Activated CD4-positive, CD25-positive, alpha-beta regulatory T cell treated with anti-CD3 and anti-CD28 coated beads, Interleukin-2, amount 50 U/mL, for 24 hours (primary cell): Measurements from ENCODE around the gene TTC23.

ENCODE experiments used
- ATAC-seq, 2 donors: fragments of 150-1000 bp; cut with Tn5 transposase; one replicate each; pipeline ENCODE4 v1.10.0; 2021; ENCODE audit warnings: mild to moderate bottlenecking in 1 of 2, moderate library complexity in 1 of 2

Gene TTC23

DNA sequence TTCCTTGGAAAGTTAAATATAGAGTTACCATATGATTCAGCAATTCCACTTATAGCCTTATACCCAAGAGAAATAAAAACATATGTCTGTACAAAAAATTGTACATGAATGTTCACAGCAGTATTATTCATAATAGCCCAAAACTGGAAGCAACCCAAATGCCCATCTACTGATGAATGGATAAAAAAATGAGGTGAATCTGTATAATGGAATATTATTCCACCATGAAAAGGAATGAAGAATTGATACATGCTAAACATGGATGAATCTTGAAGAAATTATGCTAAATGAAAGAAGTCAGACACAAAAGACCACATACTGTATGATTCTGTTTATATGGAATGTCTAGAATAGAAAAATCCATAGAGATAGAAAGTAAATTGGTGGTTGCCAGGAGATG is 61.4 kb downstream of the TTC23 start:
- no peak for ATAC-seq

- no peak for ATAC-seq
Observed at GRCh38 chr15:99185414-99186130, 63.8 kb downstream of the TTC23 start.

DNA sequence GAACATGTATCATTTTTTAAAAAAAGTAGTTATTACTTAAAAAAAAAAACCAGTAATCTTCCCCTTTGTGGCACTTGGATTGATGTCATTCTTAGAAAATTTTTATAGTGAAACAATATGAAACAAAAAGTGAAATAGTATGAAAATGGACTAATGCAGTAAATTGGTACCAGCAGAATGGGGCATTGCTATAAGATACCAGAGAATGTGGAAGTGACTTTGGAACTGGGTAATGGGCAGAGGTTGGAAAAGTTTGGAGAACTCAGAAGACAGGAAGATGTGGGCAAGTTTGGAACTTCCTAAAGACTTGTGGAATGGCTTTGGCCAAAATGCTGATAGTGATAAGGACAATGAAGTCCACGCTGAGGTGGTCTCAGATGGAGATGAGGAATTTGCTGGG is 66.6 kb downstream of the TTC23 start:
- no peak for ATAC-seq

DNA sequence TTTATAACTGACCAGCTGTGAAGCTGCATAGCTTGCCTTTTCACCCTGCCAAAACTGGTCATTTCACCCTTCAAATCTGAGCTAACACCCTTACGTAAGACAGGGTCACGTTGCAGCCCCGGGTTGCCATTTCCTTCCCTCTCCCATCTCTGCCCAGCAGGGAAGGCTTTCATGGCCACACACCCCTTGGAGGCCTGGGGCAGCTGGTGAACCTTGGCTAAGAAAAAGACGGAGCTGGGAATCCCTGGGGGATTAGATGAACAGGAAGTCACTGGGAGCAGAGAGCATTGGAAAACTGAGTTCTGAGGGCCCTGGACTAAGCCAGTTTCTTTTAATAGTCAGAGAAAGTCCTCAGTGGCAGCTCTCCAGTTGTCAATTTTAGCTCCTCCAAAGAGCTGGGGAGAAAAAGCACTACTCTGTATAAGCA is 67.8 kb downstream of the TTC23 start:
- ATAC-seq: no peak

- no peak for ATAC-seq
Observed at GRCh38 chr15:99180964-99181306, 68.4 kb downstream of the TTC23 start.

GRCh38 chr15:99180086-99180963 is 69.1 kb downstream of the TTC23 start:
- ATAC-seq: no peak

GRCh38 chr15:99177679-99178078 is 71.7 kb downstream of the TTC23 start:
- no peak for ATAC-seq

DNA sequence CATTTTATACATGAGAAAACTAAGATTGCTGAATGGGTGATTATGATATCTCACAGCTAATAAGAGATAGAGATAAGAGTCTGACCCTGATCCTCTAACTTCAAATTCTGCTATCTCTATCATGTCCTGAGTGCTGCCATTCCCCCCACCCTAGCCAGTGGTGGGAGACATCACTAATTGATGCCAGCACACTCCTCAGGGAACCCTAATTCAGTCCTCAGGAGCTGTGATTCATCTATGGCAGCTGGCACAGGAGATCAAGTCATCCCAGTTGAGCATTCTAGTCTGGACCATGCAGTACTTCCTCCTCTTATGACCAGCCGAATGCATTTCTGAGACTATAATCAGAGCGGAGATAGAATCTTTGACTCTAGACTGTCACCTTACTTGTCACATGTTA is 72.6 kb downstream of the TTC23 start:
- no peak for ATAC-seq

DNA sequence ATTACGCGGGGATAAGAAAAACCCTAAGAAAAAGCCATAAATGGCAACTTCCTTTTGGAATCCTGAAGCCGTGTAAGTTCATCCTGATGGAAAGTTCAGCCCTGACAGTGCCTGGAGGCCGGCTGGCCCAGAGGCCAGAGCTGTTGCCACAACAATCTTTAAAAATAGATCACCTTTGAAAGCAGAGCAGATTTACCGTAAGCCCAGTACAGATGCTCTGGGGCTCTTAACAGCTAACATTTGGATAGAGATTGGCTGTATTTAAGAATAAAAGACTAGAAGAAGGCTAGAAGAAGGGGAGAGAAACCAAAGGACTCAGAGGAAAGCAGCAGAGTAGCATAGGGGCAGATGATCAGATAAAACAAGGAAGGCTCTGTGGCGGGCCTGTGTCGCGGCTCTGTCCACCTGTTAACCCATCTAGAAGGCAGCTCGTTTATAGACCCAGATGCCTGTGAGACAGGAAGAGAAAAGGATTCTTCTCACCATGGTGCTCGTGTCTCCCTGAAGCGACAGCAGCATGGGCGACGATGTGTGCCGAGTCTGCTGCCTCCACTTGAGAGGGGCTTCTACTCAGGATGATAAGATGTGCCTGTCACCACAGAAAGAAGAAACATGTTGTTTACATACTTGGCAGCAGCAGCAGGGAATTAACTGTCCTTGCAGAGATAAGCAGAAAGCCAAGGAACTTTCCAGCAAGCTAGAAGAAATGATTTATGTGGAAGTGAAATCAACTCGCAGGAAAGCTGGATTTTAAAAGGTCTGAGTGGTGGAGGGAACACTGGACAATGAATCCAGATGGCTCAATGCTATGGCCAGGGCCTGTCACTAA is 74.6 kb downstream of the TTC23 start:
- no peak for ATAC-seq

GRCh38 chr15:99172989-99173388 is 76.4 kb downstream of the TTC23 start:
- no peak for ATAC-seq

DNA sequence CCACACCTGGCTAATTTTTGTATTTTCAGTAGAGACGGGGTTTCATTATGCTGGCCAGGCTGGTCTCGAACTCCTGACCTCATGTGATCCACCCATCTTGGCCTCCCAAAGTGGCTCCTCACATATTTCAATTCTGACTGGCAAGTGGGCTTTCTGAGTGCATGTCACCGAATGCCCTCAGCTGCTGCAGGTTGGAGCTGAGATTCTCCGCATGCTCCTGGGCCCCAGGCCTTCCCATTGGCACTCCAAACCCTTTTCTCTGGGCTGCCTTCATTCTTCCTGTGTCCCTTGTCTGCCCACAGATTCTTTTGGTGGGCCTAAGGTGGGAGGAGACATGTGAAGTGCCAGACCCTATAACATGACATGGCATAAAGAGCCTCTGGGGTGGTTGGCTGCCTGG is 77.2 kb downstream of the TTC23 start:
- no peak for ATAC-seq

DNA sequence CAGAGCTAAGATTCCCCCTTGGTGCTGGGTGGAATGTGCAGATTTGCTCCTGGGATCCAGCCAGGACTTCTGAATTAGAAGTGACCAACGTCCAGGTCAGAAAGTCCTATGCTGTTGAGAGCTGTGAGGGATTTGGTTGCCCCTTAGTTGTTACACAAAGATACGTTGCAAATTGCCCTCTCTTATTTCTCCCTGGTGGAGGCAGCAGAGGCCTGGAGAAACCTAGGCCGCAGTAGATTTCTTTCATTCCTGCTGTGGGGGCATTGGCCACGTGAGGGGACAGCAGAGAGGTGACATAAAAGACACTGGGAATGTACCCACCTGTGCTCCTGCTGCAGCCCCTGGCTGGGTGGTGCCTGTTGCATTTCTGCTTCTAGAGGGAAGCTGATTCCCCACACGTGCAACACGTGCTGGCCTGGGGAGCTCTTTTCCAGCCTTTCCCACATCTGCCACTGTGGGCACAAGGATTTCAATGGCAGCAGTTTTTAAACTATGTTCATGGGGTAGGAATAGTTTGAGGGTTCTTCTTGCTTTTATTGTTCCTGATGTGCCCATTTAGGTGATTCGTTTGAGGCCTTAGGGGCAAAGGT is 78.8 kb downstream of the TTC23 start:
- no peak for ATAC-seq

DNA sequence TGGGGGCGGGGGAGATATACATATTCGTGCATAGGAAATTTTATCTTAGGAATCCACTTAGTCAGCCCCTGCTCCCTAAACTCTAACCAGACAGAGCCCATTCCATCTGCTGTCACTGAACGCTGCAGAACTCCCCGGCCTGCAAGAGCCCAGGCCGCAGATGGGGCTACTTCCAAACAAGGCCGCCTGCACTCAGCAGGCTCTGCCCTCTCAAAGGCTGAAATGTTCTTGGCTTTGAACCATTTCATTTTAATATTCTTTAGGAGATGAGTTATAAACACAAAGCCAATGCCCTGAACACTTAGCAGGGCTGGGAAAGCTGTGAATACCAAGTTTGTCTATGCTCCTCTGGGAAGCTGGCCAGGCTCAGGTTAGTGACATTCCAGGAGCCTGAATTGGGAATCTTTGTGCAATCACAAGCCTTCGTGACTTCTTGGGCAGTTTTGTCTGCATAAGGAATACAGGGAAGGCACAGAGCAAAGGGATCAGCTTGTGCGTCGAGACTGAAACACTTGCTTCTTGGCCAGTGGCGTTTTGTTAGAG is 79.5 kb downstream of the TTC23 start:
- ATAC-seq: no peak

DNA sequence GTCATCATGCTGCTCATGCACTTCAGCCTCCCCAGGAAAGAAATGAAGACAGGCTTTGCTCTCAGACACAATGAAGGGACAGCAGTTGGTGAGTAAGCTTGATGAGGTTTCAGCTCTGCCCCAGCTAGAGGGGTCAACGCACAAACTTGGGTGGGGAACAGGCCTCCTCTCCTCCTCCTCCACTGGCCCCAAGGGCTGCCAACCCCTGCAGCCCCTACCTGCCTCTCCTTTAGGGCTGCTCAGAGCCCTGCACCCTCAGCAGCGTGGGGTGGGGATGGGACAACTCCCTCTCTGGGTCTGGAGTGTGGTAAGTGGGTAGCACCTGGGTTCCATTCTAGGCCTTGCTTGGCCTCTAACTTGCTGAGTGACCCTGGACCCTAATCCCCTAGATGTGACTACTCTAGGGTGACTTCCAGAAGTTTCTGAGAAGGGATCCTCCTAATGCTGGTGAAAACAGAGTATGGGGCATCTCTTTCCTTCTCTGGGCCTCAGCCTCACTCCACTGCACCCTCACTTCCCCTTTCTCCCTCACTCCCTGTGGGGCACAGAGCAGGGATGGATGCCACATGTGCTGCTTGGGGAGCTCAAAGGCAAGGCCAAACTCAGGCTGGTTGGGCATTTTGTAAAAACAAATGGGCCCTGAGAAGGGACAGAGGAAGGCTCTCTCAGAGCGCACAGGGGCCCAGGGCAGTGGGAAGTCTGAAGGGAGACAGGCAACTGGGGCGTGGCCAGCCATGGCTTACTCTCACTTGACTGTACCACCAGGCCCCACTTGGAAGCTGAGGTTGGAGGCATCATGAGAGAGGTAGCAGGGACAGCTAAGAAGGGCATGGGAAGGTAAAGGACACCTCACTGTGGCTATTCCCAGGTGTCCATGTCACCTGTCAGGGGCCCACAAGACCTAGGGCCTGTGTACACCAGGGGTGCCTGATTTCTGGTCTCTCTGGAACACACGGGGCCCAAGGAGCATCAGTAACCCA is 80.5 kb downstream of the TTC23 start:
- no peak for ATAC-seq

DNA sequence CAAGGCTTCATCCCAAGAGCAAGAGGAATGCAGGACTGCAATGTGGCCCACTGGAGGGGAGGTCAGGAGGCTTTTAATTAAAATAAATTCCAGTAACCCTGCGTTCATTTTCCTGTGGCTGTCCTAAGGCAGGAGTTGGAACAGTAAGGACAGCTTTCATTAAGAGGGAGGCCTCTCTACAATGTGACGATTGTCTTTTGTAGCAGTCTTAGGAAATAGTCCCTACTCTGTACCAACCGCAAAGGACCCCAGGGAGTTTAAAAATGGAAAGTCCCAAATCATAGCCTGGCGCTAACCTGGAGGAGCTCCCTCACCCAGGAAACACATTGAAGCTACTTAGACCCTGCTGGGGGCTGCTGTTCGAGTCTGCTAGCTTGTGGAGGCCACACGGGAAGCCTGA is 81.7 kb downstream of the TTC23 start:
- peak in 1 of 2 donors; percentile 28 for ATAC-seq

DNA sequence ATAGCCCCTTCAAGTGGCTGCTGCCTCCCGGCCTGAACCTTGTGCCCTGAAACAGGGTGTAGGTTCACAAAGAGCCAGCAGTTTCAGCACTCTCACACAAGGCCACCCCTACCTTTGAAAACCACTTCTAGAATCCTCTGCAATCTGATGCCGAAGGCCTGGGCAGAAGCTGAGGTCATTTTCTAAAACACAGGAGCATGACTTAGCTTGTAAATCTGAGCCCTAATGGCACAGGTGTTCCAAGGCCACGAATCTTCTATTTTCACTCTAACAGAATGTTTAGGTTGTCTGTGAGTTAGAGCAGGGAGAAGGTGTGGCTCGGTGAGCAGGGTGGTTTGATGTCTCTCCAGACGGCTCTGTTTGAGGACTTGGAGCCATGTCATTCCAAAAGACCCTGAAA is 82.2 kb downstream of the TTC23 start:
- ATAC-seq: no peak

GRCh38 chr15:99165956-99166689 is 83.3 kb downstream of the TTC23 start:
- ATAC-seq: no peak

- no peak for ATAC-seq
Observed at GRCh38 chr15:99165020-99165790, 84.2 kb downstream of the TTC23 start.

GRCh38 chr15:99164119-99164518 is 85.3 kb downstream of the TTC23 start:
- ATAC-seq: no peak
